Mesendoderm (in vitro differentiated cells): Measurements from ENCODE around the gene ECT2.

ENCODE experiments used
- DNase-seq: peaks from one replicate; pipeline ENCODE4 v3.0.0; 2013
- H2AK5ac ChIP-seq: 2 replicates; pipeline ENCODE4 v1.6.1; 2013; ENCODE audit warnings: low read length, inconsistent platforms
- H2BK120ac ChIP-seq: 2 replicates; pipeline ENCODE4 v1.6.1; 2013; ENCODE audit warnings: low read depth, mild to moderate bottlenecking, low read length, moderate library complexity, mixed read lengths
- H2BK15ac ChIP-seq: replicated peaks from 2 replicates; pipeline ENCODE4 v1.6.1; 2013; ENCODE audit warnings: low read depth, mild to moderate bottlenecking, moderate library complexity
- H2BK5ac ChIP-seq: 2 replicates; pipeline ENCODE4 v1.6.1; 2013; ENCODE audit warnings: low read length, inconsistent platforms
- H3K18ac ChIP-seq: 2 replicates; pipeline ENCODE4 v1.6.1; 2013; ENCODE audit warnings: mild to moderate bottlenecking, low read length, mixed read lengths
- H3K23ac ChIP-seq: one replicate; pipeline ENCODE4 v1.6.1; 2013; ENCODE audit warnings: low read length
- H3K27ac ChIP-seq: 2 replicates; pipeline ENCODE4 v1.5.1; 2013; ENCODE audit warnings: low read depth, mild to moderate bottlenecking, inconsistent platforms, low read length, moderate library complexity
- H3K27me3 ChIP-seq: 2 replicates; pipeline ENCODE4 v1.6.1; 2013; ENCODE audit warnings: low read length, control low read depth, mild to moderate bottlenecking, inconsistent platforms; ENCODE audit not compliant: insufficient read depth, poor library complexity
- H3K36me3 ChIP-seq: 2 replicates; pipeline ENCODE4 v1.6.1; 2013; ENCODE audit warnings: low read length, inconsistent platforms; ENCODE audit not compliant: control insufficient read depth, insufficient read depth
- H3K4ac ChIP-seq: one replicate; pipeline ENCODE4 v1.6.1; 2013; ENCODE audit warnings: low read depth, mild to moderate bottlenecking, low read length, moderate library complexity
- H3K4me1 ChIP-seq: 2 replicates; pipeline ENCODE4 v1.6.1; 2013; ENCODE audit warnings: low read depth, low read length, inconsistent platforms; ENCODE audit not compliant: control insufficient read depth
- H3K4me2 ChIP-seq: 2 replicates; pipeline ENCODE4 v1.6.1; 2013; ENCODE audit warnings: low read length
- H3K4me3 ChIP-seq: 2 replicates; pipeline ENCODE4 v1.5.1; 2013; ENCODE audit warnings: mild to moderate bottlenecking, low read length
- H3K56ac ChIP-seq: one replicate; pipeline ENCODE4 v1.6.1; 2013; ENCODE audit warnings: low read length
- H3K79me1 ChIP-seq: 2 replicates; pipeline ENCODE4 v1.6.1; 2013; ENCODE audit warnings: low read length, inconsistent platforms
- H3K79me2 ChIP-seq: 2 replicates; pipeline ENCODE4 v1.6.1; 2013; ENCODE audit warnings: mild to moderate bottlenecking, low read length; ENCODE audit not compliant: control insufficient read depth, insufficient read depth
- H3K9ac ChIP-seq: 2 replicates; pipeline ENCODE4 v1.6.1; 2013; ENCODE audit warnings: low read length, inconsistent platforms
- H4K5ac ChIP-seq: one replicate; pipeline ENCODE4 v1.6.1; 2013; ENCODE audit warnings: low read length
- H4K8ac ChIP-seq: one replicate; pipeline ENCODE4 v1.6.1; 2013; ENCODE audit warnings: low read depth, mild to moderate bottlenecking, control low read depth, low read length, moderate library complexity
- WGBS: extraction: QIAGEN DNeasy Blood & Tissue Kit; methylation state at CpG from one replicate; pipeline ENCODE4 v1.1.7; 2013; ENCODE audit warnings: low lambda C conversion rate, missing lambda C conversion rate; ENCODE audit not compliant: insufficient coverage; ENCODE audit errors: extremely low coverage; 5-methylcytosine and 5-hydroxymethylcytosine counted together

ECT2 gene

GRCh38 chr3:172777901-172778300, 27.4 kb downstream of the ECT2 start:
- WGBS = no CpG with 5 or more reads among the region's 3 CpGs
- H3K4me1 ChIP-seq = no peaks in the 10 kb centered on the region

GRCh38 chr3:172782235-172782634, 31.7 kb downstream of the ECT2 start:
- H2BK15ac ChIP-seq = no peak overlapping the region
- no peak overlapping the region for H3K23ac ChIP-seq
- no peak overlapping the region for H3K4ac ChIP-seq
- H3K79me2 ChIP-seq = no peaks in the 10 kb centered on the region
- no peaks in the 10 kb centered on the region for H3K4me1 ChIP-seq
- H3K9ac ChIP-seq = no peak overlapping the region
- H2BK120ac ChIP-seq = no peak overlapping the region
- H3K18ac ChIP-seq = no peak overlapping the region
- no peak overlapping the region for H3K4me3 ChIP-seq
- no peak overlapping the region for H2AK5ac ChIP-seq
- no peak overlapping the region for H4K5ac ChIP-seq
- no CpG with 5 or more reads among the region's 2 CpGs for WGBS
- H4K8ac ChIP-seq = no peak overlapping the region
- no peak overlapping the region for H3K4me2 ChIP-seq
- no peak for DNase-seq
- no peaks in the 10 kb centered on the region for H3K36me3 ChIP-seq
- H3K27ac ChIP-seq = no peak overlapping the region
- H3K27me3 ChIP-seq = no peaks in the 10 kb centered on the region
- H3K56ac ChIP-seq = no peak overlapping the region
- no peaks in the 10 kb centered on the region for H3K79me1 ChIP-seq
- H2BK5ac ChIP-seq = no peak overlapping the region

More at GRCh38 chr3:172777901-172778300, 27.4 kb downstream of the ECT2 start:
- Histone ChIP-seq H2BK5ac (no peak overlapping the region), H3K4me2 (no peak overlapping the region), H3K27ac (no peak overlapping the region), H3K9ac (no peak overlapping the region), H2BK120ac (no peak overlapping the region), H3K4me3 (no peak overlapping the region), H2BK15ac (no peak overlapping the region), H3K79me2 (no peaks in the 10 kb centered on the region), H2AK5ac (no peak overlapping the region), H3K56ac (no peak overlapping the region), H3K79me1 (no peaks in the 10 kb centered on the region), H3K4ac (no peak overlapping the region), H3K18ac (no peak overlapping the region), H4K5ac (no peak overlapping the region), H3K23ac (no peak overlapping the region), H4K8ac (no peak overlapping the region), H3K36me3 (no peaks in the 10 kb centered on the region), H3K27me3 (no peaks in the 10 kb centered on the region)
- DNase-seq = no peak

- H3K18ac ChIP-seq = no peak overlapping the region
- H3K79me1 ChIP-seq = no peaks in the 10 kb centered on the region
- no peak overlapping the region for H3K4me2 ChIP-seq
- DNase-seq = no peak
- no peak overlapping the region for H3K56ac ChIP-seq
- H3K27me3 ChIP-seq = no peaks in the 10 kb centered on the region
- no peaks in the 10 kb centered on the region for H3K79me2 ChIP-seq
- no peak overlapping the region for H2BK5ac ChIP-seq
- no peak overlapping the region for H3K23ac ChIP-seq
- no peak overlapping the region for H2BK15ac ChIP-seq
- no peaks in the 10 kb centered on the region for H3K36me3 ChIP-seq
- H4K8ac ChIP-seq = no peak overlapping the region
- no peaks in the 10 kb centered on the region for H3K4me1 ChIP-seq
- no peak overlapping the region for H2BK120ac ChIP-seq
- no CpG with 5 or more reads among the region's 1 CpG for WGBS
- no peak overlapping the region for H4K5ac ChIP-seq
- no peak overlapping the region for H3K4ac ChIP-seq
- H3K9ac ChIP-seq = no peak overlapping the region
- no peak overlapping the region for H3K4me3 ChIP-seq
- H3K27ac ChIP-seq = no peak overlapping the region
- no peak overlapping the region for H2AK5ac ChIP-seq
Observed at GRCh38 chr3:172786036-172786435, 35.5 kb downstream of the ECT2 start.

- Histone ChIP-seq H3K27me3 (no peaks in the 10 kb centered on the region), H3K4me3 (no peak overlapping the region), H3K4ac (no peak overlapping the region), H3K79me2 (no peaks in the 10 kb centered on the region), H2BK5ac (no peak overlapping the region), H3K36me3 (no peaks in the 10 kb centered on the region), H3K56ac (no peak overlapping the region), H2BK120ac (no peak overlapping the region), H2BK15ac (no peak overlapping the region), H3K18ac (no peak overlapping the region), H3K23ac (no peak overlapping the region), H3K79me1 (no peaks in the 10 kb centered on the region), H3K4me2 (no peak overlapping the region), H2AK5ac (no peak overlapping the region), H4K8ac (no peak overlapping the region), H3K4me1 (no peaks in the 10 kb centered on the region), H4K5ac (no peak overlapping the region), H3K9ac (no peak overlapping the region), H3K27ac (no peak overlapping the region)
- DNase-seq = no peak
- WGBS = no CpG with 5 or more reads among the region's 2 CpGs
Observed at GRCh38 chr3:172787019-172787418, 36.5 kb downstream of the ECT2 start.

- Histone ChIP-seq H3K4me1 (no peaks in the 10 kb centered on the region), H3K79me1 (no peaks in the 10 kb centered on the region), H3K9ac (no peak overlapping the region), H2BK15ac (no peak overlapping the region), H3K23ac (no peak overlapping the region), H4K8ac (no peak overlapping the region), H3K4ac (no peak overlapping the region), H4K5ac (no peak overlapping the region), H3K4me2 (no peak overlapping the region), H3K79me2 (no peaks in the 10 kb centered on the region), H3K36me3 (no peaks in the 10 kb centered on the region), H3K27ac (no peak overlapping the region), H3K27me3 (no peaks in the 10 kb centered on the region), H3K4me3 (no peak overlapping the region), H3K56ac (no peak overlapping the region), H2BK120ac (no peak overlapping the region), H3K18ac (no peak overlapping the region), H2AK5ac (no peak overlapping the region), H2BK5ac (no peak overlapping the region)
- no CpG with 5 or more reads among the region's 1 CpG for WGBS
- DNase-seq = no peak
Observed at GRCh38 chr3:172787746-172788145, 37.2 kb downstream of the ECT2 start.

GRCh38 chr3:172799246-172799645, 48.7 kb downstream of the ECT2 start:
- H3K79me1 ChIP-seq = no peaks in the 10 kb centered on the region
- no peaks in the 10 kb centered on the region for H3K4me1 ChIP-seq
- no peak overlapping the region for H3K27ac ChIP-seq
- H4K5ac ChIP-seq = no peak overlapping the region
- no peak overlapping the region for H3K4me3 ChIP-seq
- no peaks in the 10 kb centered on the region for H3K36me3 ChIP-seq
- H3K27me3 ChIP-seq = no peaks in the 10 kb centered on the region
- H3K56ac ChIP-seq = no peak overlapping the region
- H2BK120ac ChIP-seq = no peak overlapping the region
- no peak overlapping the region for H3K23ac ChIP-seq
- H3K79me2 ChIP-seq = no peaks in the 10 kb centered on the region
- H3K9ac ChIP-seq = no peak overlapping the region
- no peak overlapping the region for H4K8ac ChIP-seq
- H2BK15ac ChIP-seq = no peak overlapping the region
- H3K4ac ChIP-seq = no peak overlapping the region
- DNase-seq = no peak
- no peak overlapping the region for H3K18ac ChIP-seq
- no CpG with 5 or more reads among the region's 1 CpG for WGBS
- no peak overlapping the region for H2AK5ac ChIP-seq
- H3K4me2 ChIP-seq = no peak overlapping the region
- no peak overlapping the region for H2BK5ac ChIP-seq
